GM23248 (cell line): Measurements from ENCODE around the gene KRTAP4-11.

Experiments used
- EZH2 ChIP-seq: fragments of 200-600 bp; sonication (generic); IDR thresholded peaks from 2 replicates; pipeline ENCODE4 v1.6.1; 2018; ENCODE audit warnings: antibody characterized with exemption, mild to moderate bottlenecking; ENCODE audit not compliant: insufficient read depth, poor library complexity, severe bottlenecking
- EZH2phosphoT487 ChIP-seq: fragments of 200-600 bp; sonication (generic); IDR thresholded peaks from 2 replicates; pipeline ENCODE4 v1.6.1; 2018; ENCODE audit warnings: antibody characterized with exemption, moderate library complexity, mild to moderate bottlenecking, low read depth; ENCODE audit not compliant: insufficient read depth

- no peak for TF ChIP-seq EZH2
- no peak for TF ChIP-seq EZH2phosphoT487
These were observed 19.7 kb downstream of the KRTAP4-11 start for GRCh38 chr17:41098481-41098880.
